ENCODE data around the gene UBE2J1.

The UBE2J1 gene

DNA sequence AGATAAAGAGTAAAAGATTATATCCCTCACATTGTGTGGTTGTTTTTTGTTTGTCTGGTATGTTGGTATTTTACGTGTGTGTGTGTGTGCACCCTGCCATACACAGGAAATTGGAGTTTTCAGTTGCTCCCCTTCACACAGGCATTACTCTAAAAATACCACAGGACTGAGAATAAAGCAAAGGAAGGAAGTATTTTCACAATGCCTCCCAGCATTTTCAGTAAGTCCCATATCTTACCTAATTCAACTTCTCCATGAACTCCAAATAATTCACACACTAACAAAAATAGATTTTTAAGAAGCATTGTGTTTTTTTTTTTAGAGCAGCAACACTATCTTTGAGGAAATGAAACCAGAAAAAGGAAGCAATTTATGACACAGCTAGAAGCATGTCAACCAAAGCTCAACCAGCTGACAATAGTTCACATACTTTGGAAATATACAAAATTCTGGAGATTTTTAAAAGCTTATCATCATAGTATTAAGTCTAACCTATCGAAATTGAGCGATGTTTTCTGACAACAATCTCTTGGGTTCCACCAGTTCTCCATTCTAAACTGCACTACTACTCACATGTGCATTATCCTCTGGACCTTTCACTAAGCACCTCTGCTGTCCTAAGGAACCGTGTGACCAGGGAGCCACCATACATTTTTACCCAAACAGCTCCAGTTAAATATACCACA lies 2.1 kb downstream of the UBE2J1 start:
- no peak for DNase-seq
- H3K4me1 ChIP-seq = peaks cover 0 to 64% (median 35%) of the 10 kb centered on the region in 4 donors
- H3K27ac ChIP-seq = no peak overlapping the region
- H3K9me3 ChIP-seq = no peaks in the 10 kb centered on the region
- H3K4me3 ChIP-seq = peak overlapping the region; percentile 87 to 93
- no peaks in the 10 kb centered on the region for H3K27me3 ChIP-seq
- no peaks in the 10 kb centered on the region for H3K36me3 ChIP-seq
- TF ChIP-seq, protein P1, sequence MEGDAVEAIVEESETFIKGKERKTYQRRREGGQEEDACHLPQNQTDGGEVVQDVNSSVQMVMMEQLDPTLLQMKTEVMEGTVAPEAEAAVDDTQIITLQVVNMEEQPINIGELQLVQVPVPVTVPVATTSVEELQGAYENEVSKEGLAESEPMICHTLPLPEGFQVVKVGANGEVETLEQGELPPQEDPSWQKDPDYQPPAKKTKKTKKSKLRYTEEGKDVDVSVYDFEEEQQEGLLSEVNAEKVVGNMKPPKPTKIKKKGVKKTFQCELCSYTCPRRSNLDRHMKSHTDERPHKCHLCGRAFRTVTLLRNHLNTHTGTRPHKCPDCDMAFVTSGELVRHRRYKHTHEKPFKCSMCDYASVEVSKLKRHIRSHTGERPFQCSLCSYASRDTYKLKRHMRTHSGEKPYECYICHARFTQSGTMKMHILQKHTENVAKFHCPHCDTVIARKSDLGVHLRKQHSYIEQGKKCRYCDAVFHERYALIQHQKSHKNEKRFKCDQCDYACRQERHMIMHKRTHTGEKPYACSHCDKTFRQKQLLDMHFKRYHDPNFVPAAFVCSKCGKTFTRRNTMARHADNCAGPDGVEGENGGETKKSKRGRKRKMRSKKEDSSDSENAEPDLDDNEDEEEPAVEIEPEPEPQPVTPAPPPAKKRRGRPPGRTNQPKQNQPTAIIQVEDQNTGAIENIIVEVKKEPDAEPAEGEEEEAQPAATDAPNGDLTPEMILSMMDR (IDR thresholded peaks at IDR 0.05) = no peak
- intact Hi-C loops (cut with DNase I; ENCODE audit: low total_unique reads) = no loop called here

DNA sequence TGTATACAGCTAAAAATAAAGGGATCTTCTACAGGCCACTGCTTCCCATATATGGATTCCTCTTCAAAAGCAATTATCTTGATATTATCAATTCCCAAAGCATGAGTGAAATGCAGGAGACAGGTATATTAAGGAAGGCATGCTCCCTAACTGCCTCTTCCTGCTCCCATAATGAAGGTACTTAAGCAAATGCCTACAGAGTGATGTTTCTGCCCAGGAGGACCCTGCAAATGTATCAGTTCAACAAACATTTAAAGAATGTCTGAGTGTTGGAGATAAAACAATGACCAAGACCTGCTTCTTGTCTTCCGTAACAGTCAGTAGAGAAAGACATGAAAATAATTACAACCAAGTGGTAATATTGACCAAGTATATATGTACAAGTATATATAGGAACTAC lies 4.2 kb downstream of the UBE2J1 start:
- Histone ChIP-seq H3K36me3 (no peaks in the 10 kb centered on the region), H3K27ac (no peak overlapping the region), H3K4me1 (peaks cover 0 to 69% (median 37%) of the 10 kb centered on the region in 4 donors), H3K4me3 (no peak overlapping the region), H3K9me3 (no peaks in the 10 kb centered on the region), H3K27me3 (no peaks in the 10 kb centered on the region)
- intact Hi-C loops (cut with DNase I; ENCODE audit: low total_unique reads) = loop anchor here (10.0 kb wide), 1 partner anchor 296 kb away; no protein-coding TSS in a partner anchor
- DNase-seq = no peak
- TF ChIP-seq, protein P1 (IDR thresholded peaks at IDR 0.05) = no peak

DNA sequence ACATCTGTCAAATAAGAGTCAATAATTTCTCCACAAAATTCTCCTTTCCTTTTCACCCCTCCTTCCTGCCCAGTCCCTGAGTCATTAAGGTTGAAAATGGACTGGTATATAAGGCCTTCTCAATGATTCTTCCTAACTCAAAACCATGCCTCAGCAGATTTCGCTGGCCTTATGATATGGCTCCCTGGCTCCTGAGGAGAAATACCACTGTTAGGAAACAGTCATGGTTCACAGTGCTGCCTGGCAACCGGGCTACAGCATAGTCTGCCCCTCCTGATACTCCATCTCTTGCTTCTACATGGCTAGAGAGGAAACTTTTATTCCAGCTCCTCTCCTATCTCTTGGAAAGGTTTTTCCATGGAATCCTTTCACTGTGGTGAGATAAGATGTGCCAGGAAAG lies 4.7 kb downstream of the UBE2J1 start:
- DNase-seq = no peak
- Histone ChIP-seq H3K4me1 (peaks cover 0 to 66% (median 35%) of the 10 kb centered on the region in 4 donors), H3K9me3 (no peaks in the 10 kb centered on the region), H3K27ac (no peak overlapping the region), H3K4me3 (no peak overlapping the region), H3K27me3 (no peaks in the 10 kb centered on the region), H3K36me3 (peaks cover 0 to 2% (median 0%) of the 10 kb centered on the region in 3 donors)
- intact Hi-C loops (cut with DNase I; ENCODE audit: low total_unique reads) = loop anchor here (10.0 kb wide), 1 partner anchor 297 kb away; no protein-coding TSS in a partner anchor
- TF ChIP-seq, protein P1 (IDR thresholded peaks at IDR 0.05) = no peak

DNA sequence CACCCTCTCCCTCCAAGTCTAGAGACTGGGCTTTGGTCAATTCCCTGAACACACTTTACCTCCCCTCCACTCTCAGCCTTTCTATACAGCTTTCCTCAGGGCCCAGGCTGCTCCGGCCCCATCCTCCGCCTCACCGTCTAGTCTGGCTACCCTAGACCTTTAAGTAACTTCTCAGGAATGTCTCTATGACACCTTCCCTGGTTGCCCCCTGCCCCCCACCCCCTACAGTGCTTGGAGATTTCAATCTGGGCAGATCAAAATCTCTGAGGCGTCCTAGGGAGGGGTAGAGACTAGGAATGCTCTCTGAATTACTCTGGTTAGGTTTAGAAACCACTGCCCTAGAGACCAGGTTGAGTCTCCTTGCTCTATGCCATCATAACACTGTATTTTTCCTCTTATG lies 6.1 kb downstream of the UBE2J1 start:
- TF ChIP-seq, protein P1 (IDR thresholded peaks at IDR 0.05) = no peak
- Histone ChIP-seq H3K4me3 (no peak overlapping the region), H3K27me3 (no peaks in the 10 kb centered on the region), H3K4me1 (peaks cover 0 to 62% (median 32%) of the 10 kb centered on the region in 4 donors), H3K9me3 (no peaks in the 10 kb centered on the region), H3K27ac (no peak overlapping the region), H3K36me3 (peaks cover 8 to 14% (median 10%) of the 10 kb centered on the region in 3 donors)
- intact Hi-C loops (cut with DNase I; ENCODE audit: low total_unique reads) = loop anchor here (10.0 kb wide), 1 partner anchor 298 kb away; no protein-coding TSS in a partner anchor
- no peak for DNase-seq

DNA sequence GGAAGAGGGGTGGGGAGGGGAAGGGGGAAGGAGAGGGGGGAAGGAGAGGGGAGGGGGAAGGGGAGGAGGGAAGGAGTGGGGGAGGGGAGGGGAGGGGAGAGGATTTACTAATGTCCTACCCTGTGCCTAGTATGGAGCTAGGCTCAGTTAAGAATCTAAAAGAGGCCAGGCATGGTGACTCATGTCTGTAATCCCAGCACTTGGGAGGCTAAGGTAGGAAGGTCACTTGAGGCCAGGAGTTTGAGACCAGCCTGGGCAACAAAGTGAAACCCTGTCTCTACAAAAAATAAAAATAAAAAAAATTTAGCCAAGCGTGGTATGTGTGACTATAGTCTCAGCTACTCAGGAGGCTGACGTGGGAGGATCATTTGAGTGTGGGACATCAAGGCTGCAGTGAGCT lies 13.0 kb downstream of the UBE2J1 start:
- Histone ChIP-seq H3K4me3 (no peak overlapping the region), H3K4me1 (peaks cover 0 to 6% (median 0%) of the 10 kb centered on the region in 4 donors), H3K9me3 (no peaks in the 10 kb centered on the region), H3K36me3 (peaks cover 48 to 67% (median 49%) of the 10 kb centered on the region in 3 donors), H3K27me3 (no peaks in the 10 kb centered on the region), H3K27ac (no peak overlapping the region)
- intact Hi-C loops (cut with DNase I; ENCODE audit: low total_unique reads) = no loop called here
- no peak for DNase-seq
- TF ChIP-seq, protein P1 (IDR thresholded peaks at IDR 0.05) = no peak
